ENCODE data around the gene ZMYND15.

DNA sequence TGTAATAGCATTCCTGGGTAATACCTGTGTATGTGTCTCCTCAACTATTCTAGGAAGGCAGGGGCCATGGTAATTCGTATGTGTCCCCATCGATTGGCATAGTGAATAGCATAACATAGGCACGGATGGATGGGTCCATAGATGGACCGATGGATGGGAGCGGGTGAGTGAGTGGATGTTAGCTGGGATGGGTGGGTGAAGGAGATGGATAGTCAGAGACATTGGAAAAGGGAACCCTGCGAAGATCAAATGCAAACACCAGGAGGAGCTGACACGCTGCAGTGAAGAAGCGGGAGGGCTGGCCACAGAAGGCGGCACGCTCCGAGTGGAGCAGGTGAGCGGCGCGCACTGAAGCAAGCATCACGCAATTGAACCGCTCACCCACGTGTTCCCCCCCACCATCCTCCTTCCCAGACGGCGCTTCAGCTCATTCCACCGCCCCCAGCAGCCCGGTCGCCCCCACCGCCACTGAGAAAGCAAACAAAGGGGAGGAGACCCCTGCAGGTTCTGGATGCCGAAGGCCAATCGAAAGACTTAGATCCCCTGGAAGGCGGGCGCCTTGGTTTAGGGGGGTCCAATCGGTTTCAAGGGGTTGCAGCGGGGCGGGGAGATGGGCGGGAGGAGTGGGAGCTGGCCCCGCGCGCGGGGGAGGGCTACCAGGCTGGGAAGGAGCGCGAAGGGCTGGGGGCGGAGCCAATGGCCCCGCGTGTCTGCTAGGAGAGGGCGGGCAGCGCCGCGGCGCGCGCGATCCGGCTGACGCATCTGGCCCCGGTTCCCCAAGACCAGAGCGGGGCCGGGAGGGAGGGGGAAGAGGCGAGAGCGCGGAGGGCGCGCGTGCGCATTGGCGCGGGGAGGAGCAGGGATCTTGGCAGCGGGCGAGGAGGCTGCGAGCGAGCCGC, 29.6 kb upstream of the ZMYND15 start, which contains the start of gene ARRB2:
- TF ChIP-seq, protein P1, sequence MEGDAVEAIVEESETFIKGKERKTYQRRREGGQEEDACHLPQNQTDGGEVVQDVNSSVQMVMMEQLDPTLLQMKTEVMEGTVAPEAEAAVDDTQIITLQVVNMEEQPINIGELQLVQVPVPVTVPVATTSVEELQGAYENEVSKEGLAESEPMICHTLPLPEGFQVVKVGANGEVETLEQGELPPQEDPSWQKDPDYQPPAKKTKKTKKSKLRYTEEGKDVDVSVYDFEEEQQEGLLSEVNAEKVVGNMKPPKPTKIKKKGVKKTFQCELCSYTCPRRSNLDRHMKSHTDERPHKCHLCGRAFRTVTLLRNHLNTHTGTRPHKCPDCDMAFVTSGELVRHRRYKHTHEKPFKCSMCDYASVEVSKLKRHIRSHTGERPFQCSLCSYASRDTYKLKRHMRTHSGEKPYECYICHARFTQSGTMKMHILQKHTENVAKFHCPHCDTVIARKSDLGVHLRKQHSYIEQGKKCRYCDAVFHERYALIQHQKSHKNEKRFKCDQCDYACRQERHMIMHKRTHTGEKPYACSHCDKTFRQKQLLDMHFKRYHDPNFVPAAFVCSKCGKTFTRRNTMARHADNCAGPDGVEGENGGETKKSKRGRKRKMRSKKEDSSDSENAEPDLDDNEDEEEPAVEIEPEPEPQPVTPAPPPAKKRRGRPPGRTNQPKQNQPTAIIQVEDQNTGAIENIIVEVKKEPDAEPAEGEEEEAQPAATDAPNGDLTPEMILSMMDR (IDR thresholded peaks at IDR 0.05; ENCODE audit: poor library complexity) = peak; percentile 71
- TF ChIP-seq EZH2 (IDR thresholded peaks at IDR 0.05; ENCODE audit: borderline replicate concordance) (no peak), EZH2phosphoT487 (IDR thresholded peaks at IDR 0.05; ENCODE audit: low read depth, severe bottlenecking, unreplicated experiment) (no peak)

Data from hepatocyte (in vitro differentiated cells).